Fibroblast of upper back skin (primary cell): Measurements from ENCODE around the gene RMDN2.
A peak's percentile ranks its signal among the peaks of the same experiment; 100 is the strongest.
"Not testable (repeated sequence)": the region's sequence is repeated elsewhere in the genome, so short reads cannot be mapped to it uniquely, and the experiment has no call there.

Experiments
- DNase-seq: peaks from one replicate; pipeline ENCODE4 v3.0.0-alpha.2; 2013

Gene RMDN2

GRCh38 chr2:37902991-37903390 lies 22.1 kb upstream of the RMDN2 start:
- no peak for DNase-seq

GRCh38 chr2:37904425-37904824 lies 20.7 kb upstream of the RMDN2 start:
- DNase-seq: no peak

GRCh38 chr2:37904993-37905392 lies 20.1 kb upstream of the RMDN2 start:
- no peak for DNase-seq

- no peak for DNase-seq
These were observed 19.0 kb upstream of the RMDN2 start for GRCh38 chr2:37906131-37906530.

- DNase-seq: no peak
These were observed 17.4 kb upstream of the RMDN2 start for GRCh38 chr2:37907501-37908225.

GRCh38 chr2:37911296-37911873 lies 13.7 kb upstream of the RMDN2 start:
- no peak for DNase-seq

GRCh38 chr2:37912056-37912455 lies 13.0 kb upstream of the RMDN2 start:
- DNase-seq: no peak

GRCh38 chr2:37912616-37913015 lies 12.5 kb upstream of the RMDN2 start:
- DNase-seq: no peak

GRCh38 chr2:37914340-37914739 lies 10.7 kb upstream of the RMDN2 start:
- DNase-seq: no peak

GRCh38 chr2:37915773-37916172 lies 9.3 kb upstream of the RMDN2 start:
- no peak for DNase-seq

- DNase-seq: peak; percentile 97
These were observed 8.5 kb upstream of the RMDN2 start for GRCh38 chr2:37916512-37917082.

GRCh38 chr2:37917281-37918228 lies 7.5 kb upstream of the RMDN2 start:
- DNase-seq: no peak

GRCh38 chr2:37918742-37919186 lies 6.3 kb upstream of the RMDN2 start:
- no peak for DNase-seq

- DNase-seq: no peak
These were observed 5.5 kb upstream of the RMDN2 start for GRCh38 chr2:37919631-37920032.

- peak; percentile 85 for DNase-seq
These were observed 4.5 kb upstream of the RMDN2 start for GRCh38 chr2:37920570-37920969.

GRCh38 chr2:37921781-37922180 lies 3.3 kb upstream of the RMDN2 start:
- DNase-seq: no peak

- no peak for DNase-seq
These were observed 1.6 kb upstream of the RMDN2 start for GRCh38 chr2:37923308-37924055.

GRCh38 chr2:37926635-37927034 lies 1.5 kb downstream of the RMDN2 start:
- DNase-seq: no peak

- DNase-seq: no peak
These were observed 3.3 kb downstream of the RMDN2 start for GRCh38 chr2:37928377-37928776.

- not testable (repeated sequence) for DNase-seq
These were observed 5.3 kb downstream of the RMDN2 start for GRCh38 chr2:37930392-37930791.

GRCh38 chr2:37932873-37933272 lies 7.8 kb downstream of the RMDN2 start:
- DNase-seq: not testable (repeated sequence)
